IMR-90 (cell line): ENCODE results near the gene DMRT3. TPM values are rescaled to one million over a fixed set of nuclear protein-coding genes. Genes with fewer than 3 reads are reported as not detected.

Experiments
- ATAC-seq: fragments of 200-7000 bp; cut with Tn5 transposase; 2 replicates; pipeline ENCODE4 v1.9.1; 2020; ENCODE audit warnings: low read depth, mild to moderate bottlenecking, moderate library complexity
- BruUV-seq: library from RNA; stranded (reverse); fragments of 400-500 nt; replicated peaks from 2 replicates; lab custom pipeline; 2021; lab: Mats Ljungman, UMichigan
- CTCF ChIA-PET: fragments of 300-600 bp; formaldehyde crosslinking; extraction: SDS; loops from one replicate; lab custom pipeline; 2021; ENCODE audit warnings: antibody characterized with exemption; lab: Yijun Ruan, JAX
- POLR2A ChIA-PET: fragments of 300-600 bp; sonication (Branson Sonifier 250); formaldehyde crosslinking; loops from one replicate; lab custom pipeline; 2022; ENCODE audit warnings: antibody characterized with exemption; ENCODE audit not compliant: unreplicated experiment; lab: Charles Lee
- DNase-seq: peaks from one replicate; pipeline ENCODE4 v3.0.0; 2013
- H2AFZ ChIP-seq: replicated peaks from 2 replicates; pipeline ENCODE3; 2013; ENCODE audit warnings: low read length, mild to moderate bottlenecking; ENCODE audit not compliant: poor library complexity
- H2AK5ac ChIP-seq: 2 replicates; pipeline ENCODE4 v1.6.1; 2013; ENCODE audit warnings: low read depth, low read length, inconsistent platforms
- H2AK9ac ChIP-seq: replicated peaks from 2 replicates; pipeline ENCODE3; 2013; ENCODE audit warnings: mild to moderate bottlenecking, low read depth, low read length, moderate library complexity; ENCODE audit not compliant: poor library complexity
- H2BK120ac ChIP-seq: 2 replicates; pipeline ENCODE4 v1.6.1; 2013; ENCODE audit warnings: low read depth, low read length, inconsistent platforms
- H2BK15ac ChIP-seq: 3 replicates; pipeline ENCODE4 v1.6.1; 2013; ENCODE audit warnings: low read depth, low read length, inconsistent platforms
- H2BK20ac ChIP-seq: 2 replicates; pipeline ENCODE4 v1.6.1; 2013; ENCODE audit warnings: low read depth, mild to moderate bottlenecking, inconsistent platforms, low read length, moderate library complexity
- H2BK5ac ChIP-seq: 2 replicates; pipeline ENCODE4 v1.6.1; 2013; ENCODE audit warnings: mild to moderate bottlenecking, low read depth, low read length, inconsistent platforms; ENCODE audit not compliant: poor library complexity, severe bottlenecking
- H3K14ac ChIP-seq: replicated peaks from 2 replicates; pipeline ENCODE4 v1.6.1; 2013; ENCODE audit warnings: low read depth, low read length, inconsistent platforms
- H3K18ac ChIP-seq: 2 replicates; pipeline ENCODE4 v1.6.1; 2013; ENCODE audit warnings: low read depth, low read length, control low read depth
- H3K23ac ChIP-seq: 2 replicates; pipeline ENCODE4 v1.6.1; 2013; ENCODE audit warnings: low read depth, low read length, inconsistent platforms
- H3K27ac ChIP-seq: 2 replicates; pipeline ENCODE4 v1.5.1; 2013; ENCODE audit warnings: mild to moderate bottlenecking, control low read depth, low read length; ENCODE audit not compliant: insufficient read depth
- H3K27me3 ChIP-seq: 2 replicates; pipeline ENCODE4 v1.6.1; 2013; ENCODE audit warnings: low read length; ENCODE audit not compliant: control insufficient read depth, insufficient read depth
- H3K36me3 ChIP-seq: 2 replicates; pipeline ENCODE4 v1.6.1; 2013; ENCODE audit warnings: low read length, mixed read lengths; ENCODE audit not compliant: control insufficient read depth, insufficient read depth
- H3K4ac ChIP-seq: 2 replicates; pipeline ENCODE4 v1.6.1; 2013; ENCODE audit warnings: low read depth, low read length, inconsistent platforms
- H3K4me1 ChIP-seq: 2 replicates; pipeline ENCODE4 v1.6.1; 2013; ENCODE audit warnings: low read length, mixed read lengths; ENCODE audit not compliant: control insufficient read depth, insufficient read depth
- H3K4me2 ChIP-seq: 2 replicates; pipeline ENCODE4 v1.6.1; 2013; ENCODE audit warnings: low read depth, mild to moderate bottlenecking, control low read depth, low read length, moderate library complexity
- H3K4me3 ChIP-seq: 2 replicates; pipeline ENCODE4 v1.5.1; 2013; ENCODE audit warnings: low read depth, mild to moderate bottlenecking, control low read depth, low read length, moderate library complexity; ENCODE audit not compliant: insufficient read depth
- H3K56ac ChIP-seq: 2 replicates; pipeline ENCODE4 v1.6.1; 2013; ENCODE audit warnings: low read length, inconsistent platforms; ENCODE audit not compliant: insufficient read depth; ENCODE audit errors: extremely low read depth
- H3K79me1 ChIP-seq, 2 experiments: 2 replicates each; pipeline ENCODE4 v1.6.1; 2013; ENCODE audit warnings: low read length in 2 of 2, inconsistent platforms in 1 of 2, low read depth in 1 of 2
- H3K9ac ChIP-seq: 2 replicates; pipeline ENCODE4 v1.6.1; 2013; ENCODE audit warnings: low read depth, low read length, control low read depth
- H3K9me1 ChIP-seq: 2 replicates; pipeline ENCODE4 v1.6.1; 2013; ENCODE audit warnings: low read length, inconsistent platforms; ENCODE audit not compliant: insufficient read depth
- H3K9me3 ChIP-seq: 2 replicates; pipeline ENCODE4 v1.6.1; 2013; ENCODE audit warnings: low read length; ENCODE audit not compliant: control insufficient read depth, insufficient read depth
- H4K20me1 ChIP-seq: 2 replicates; pipeline ENCODE4 v1.6.1; 2013; ENCODE audit warnings: low read length, inconsistent platforms; ENCODE audit not compliant: insufficient read depth
- H4K5ac ChIP-seq: 2 replicates; pipeline ENCODE4 v1.6.1; 2013; ENCODE audit warnings: mild to moderate bottlenecking, low read depth, low read length, control low read depth
- H4K8ac ChIP-seq, 2 experiments: 2 replicates each; pipeline ENCODE4 v1.6.1; 2013; ENCODE audit warnings: low read depth in 2 of 2, low read length in 2 of 2, control low read depth in 1 of 2, inconsistent platforms in 1 of 2
- H4K91ac ChIP-seq: 2 replicates; pipeline ENCODE4 v1.6.1; 2013; ENCODE audit warnings: low read depth, low read length, inconsistent platforms; ENCODE audit not compliant: insufficient read depth
- BHLHE40 ChIP-seq: fragments of 150-350 bp; IDR thresholded peaks from 2 replicates; pipeline ENCODE4 v1.6.1; 2016; ENCODE audit warnings: mild to moderate bottlenecking, low read depth, low read length
- CEBPB ChIP-seq: IDR thresholded peaks from 2 replicates; pipeline ENCODE4 v1.6.1; 2012; ENCODE audit warnings: low read depth, low read length, improper control_type of control experiment
- CHD1 ChIP-seq: IDR thresholded peaks from 2 replicates; pipeline ENCODE4 v1.6.1; 2012; ENCODE audit warnings: low read depth, low read length, improper control_type of control experiment
- ELK1 ChIP-seq: fragments of 150-350 bp; IDR thresholded peaks from 2 replicates; pipeline ENCODE4 v1.6.1; 2016; ENCODE audit warnings: low read depth, mild to moderate bottlenecking, low read length, moderate library complexity, borderline replicate concordance
- MAZ ChIP-seq: IDR thresholded peaks from 2 replicates; pipeline ENCODE4 v1.6.1; 2012; ENCODE audit warnings: low read depth, mild to moderate bottlenecking, low read length, improper control_type of control experiment, moderate library complexity, borderline replicate concordance
- NFE2L2 ChIP-seq: fragments of 150-350 bp; IDR thresholded peaks from 2 replicates; pipeline ENCODE4 v1.6.1; 2016; ENCODE audit warnings: low read depth, mild to moderate bottlenecking, low read length
- POLR2A ChIP-seq: IDR thresholded peaks from 2 replicates; pipeline ENCODE4 v1.6.1; 2012; ENCODE audit warnings: mild to moderate bottlenecking, low read depth, low read length
- RCOR1 ChIP-seq: IDR thresholded peaks from 2 replicates; pipeline ENCODE4 v1.6.1; 2012; ENCODE audit warnings: mild to moderate bottlenecking, low read length, improper control_type of control experiment; ENCODE audit not compliant: insufficient replicate concordance
- RFX5 ChIP-seq: IDR thresholded peaks from 2 replicates; pipeline ENCODE4 v1.8.0; 2012; ENCODE audit warnings: low read depth, mild to moderate bottlenecking, low read length, moderate library complexity
- SMC3 ChIP-seq: fragments of 150-350 bp; IDR thresholded peaks from 2 replicates; pipeline ENCODE4 v1.6.1; 2016; ENCODE audit warnings: low read depth, mild to moderate bottlenecking, antibody characterized with exemption, low read length, moderate library complexity
- USF2 ChIP-seq: fragments of 150-350 bp; IDR thresholded peaks from 2 replicates; pipeline ENCODE4 v1.6.1; 2017; ENCODE audit warnings: mild to moderate bottlenecking, antibody characterized with exemption, low read length, low read depth
- WGBS, 2 experiments: methylation state at CpG; one replicate each; pipeline versions ENCODE4 v1.1.5 to v1.1.7; 2013; ENCODE audit warnings: missing lambda C conversion rate in 2 of 2; ENCODE audit not compliant: insufficient read length in 1 of 2; ENCODE audit errors: extremely low coverage in 2 of 2; 5-methylcytosine and 5-hydroxymethylcytosine counted together
- dilution Hi-C: fragments of 300-500 bp; cut with HindIII; formaldehyde crosslinking; loops from one replicate; pipeline ENCODE4 v1.14.3; 2018; ENCODE audit warnings: low sequenced_read_pairs; ENCODE audit not compliant: unreplicated experiment
- in situ Hi-C: fragments of 300-500 bp; cut with MboI; formaldehyde crosslinking; loops from 3 replicates; pipeline ENCODE4 v1.14.3; 2019; ENCODE audit warnings: low sequenced_read_pairs, inconsistent platforms, mixed read lengths
- intact Hi-C: fragments of 100-400 bp; cut with micrococcal nuclease; formaldehyde crosslinking; loops from 2 replicates; pipeline ENCODE4 v1.10.0; 2022
- polyA plus RNA-seq, 3 experiments: library from polyadenylated mRNA; depleted of rRNA; stranded (reverse); fragments of >200 nt; gene quantifications; 2 replicates each; pipeline ENCODE4 v1.2.3, GENCODE V29; 2012; ENCODE audit warnings: low replicate concordance in 1 of 3
- total RNA-seq: library from RNA; depleted of rRNA; stranded (reverse); fragments of >200 nt; gene quantifications from 2 replicates; pipeline ENCODE4 v1.2.3, GENCODE V29; 2012

Gene DMRT3
- total and polyA plus RNA-seq, 2 of the 4 experiments (the other 2 are of a cell fraction), result not detected

- no peaks in the 10 kb centered on the region for H3K4me1 ChIP-seq
- H3K4me3 ChIP-seq, result no peak overlapping the region
- H3K14ac ChIP-seq, result no peak overlapping the region
- H3K9me3 ChIP-seq, result no peaks in the 10 kb centered on the region
- ChIA-PET POLR2A (no interaction called here), CTCF (no interaction called here)
- no peak for DNase-seq
- H3K79me1 ChIP-seq, result no peaks in the 10 kb centered on the region
- H3K36me3 ChIP-seq, result no peaks in the 10 kb centered on the region
- no peak overlapping the region for H2AK9ac ChIP-seq
- dilution Hi-C loops (no loop called here), intact Hi-C loops (no loop called here), in situ Hi-C loops (no loop called here)
- no peaks in the 10 kb centered on the region for H4K20me1 ChIP-seq
- no peaks in the 10 kb centered on the region for H3K27me3 ChIP-seq
- no CpG with 5 or more reads among the region's 2 CpGs for WGBS, 2 experiments
- H3K23ac ChIP-seq, result no peak overlapping the region
- no peak overlapping the region for H3K56ac ChIP-seq
- H2AK5ac ChIP-seq, result no peak overlapping the region
- H3K4me2 ChIP-seq, result no peak overlapping the region
- no peaks in the 10 kb centered on the region for H3K9me1 ChIP-seq
- no peak overlapping the region for H3K27ac ChIP-seq
- no peak overlapping the region for H3K4ac ChIP-seq
- no peak overlapping the region for H2BK120ac ChIP-seq
- no TSS peak for BruUV-seq
- H4K8ac ChIP-seq, result no peak overlapping the region
- H3K18ac ChIP-seq, result no peak overlapping the region
- H3K9ac ChIP-seq, result no peak overlapping the region
- no peak for ATAC-seq
- no peak overlapping the region for H4K5ac ChIP-seq
- no peak overlapping the region for H2BK20ac ChIP-seq
- no peak for TF ChIP-seq RFX5
- no peak for TF ChIP-seq CEBPB
- TF ChIP-seq RCOR1, result no peak
- TF ChIP-seq ELK1, result no peak
- no peak for TF ChIP-seq CHD1
- no peak for TF ChIP-seq NFE2L2
- no peak for TF ChIP-seq POLR2A
- no peak for TF ChIP-seq USF2
- no peak for TF ChIP-seq BHLHE40
- no peak for TF ChIP-seq SMC3
- no peak for TF ChIP-seq MAZ
- H4K91ac ChIP-seq, result no peak overlapping the region
- no peak overlapping the region for H2BK15ac ChIP-seq
- no peak overlapping the region for H2BK5ac ChIP-seq
- H2AFZ ChIP-seq, result no peak overlapping the region
These were observed 38.2 kb downstream of the DMRT3 start for GRCh38 chr9:1014640-1015039.
